ENCODE measurements around the gene TMED6.

DNA sequence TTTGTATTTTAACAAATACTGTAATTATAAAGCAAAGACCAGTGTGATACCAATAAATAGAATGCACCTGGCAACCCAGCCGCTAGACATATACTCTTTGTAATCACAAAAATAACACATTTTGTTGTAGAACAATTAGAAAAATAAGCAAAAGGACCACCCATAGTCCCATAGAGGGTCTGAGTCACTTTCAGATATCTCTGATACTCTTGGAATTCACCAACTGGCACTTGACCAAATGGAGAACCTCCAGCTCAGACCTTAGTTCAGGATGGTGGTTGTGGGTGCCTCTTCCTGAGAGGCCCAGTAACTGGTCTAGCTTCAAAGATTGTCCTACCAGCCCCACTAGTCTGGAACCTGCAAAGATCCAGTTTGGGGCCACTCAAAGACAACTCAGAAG, 35.0 kb upstream of the TMED6 start:
- TF ChIP-seq PHF8 (conservative IDR thresholded peaks at IDR 0.05; ENCODE audit: low read depth, low read length) (no peak), RAD21 (IDR thresholded peaks at IDR 0.05 in 1 of 2, conservative IDR thresholded peaks at IDR 0.05 in 1 of 2; ENCODE audit: low read depth in 2 of 2, low read length in 2 of 2) (no peak)
